ENCODE results near the gene TBC1D1.

Gene TBC1D1

GRCh38 chr4:38084877-38085711 is 194.2 kb downstream of the TBC1D1 start:
- no peak for DNase-seq

GRCh38 chr4:38085751-38086150 is 194.9 kb downstream of the TBC1D1 start:
- DNase-seq = no peak

- DNase-seq = no peak
Measured at GRCh38 chr4:38086151-38086848, 195.4 kb downstream of the TBC1D1 start.

GRCh38 chr4:38086849-38087226 is 196.0 kb downstream of the TBC1D1 start:
- no peak for DNase-seq

GRCh38 chr4:38088321-38088720 is 197.4 kb downstream of the TBC1D1 start:
- no peak for DNase-seq

GRCh38 chr4:38089961-38090360 is 199.1 kb downstream of the TBC1D1 start:
- DNase-seq = no peak

- no peak for DNase-seq
Measured at GRCh38 chr4:38090455-38091246, 199.8 kb downstream of the TBC1D1 start.

GRCh38 chr4:38091636-38092035 is 200.8 kb downstream of the TBC1D1 start:
- no peak for DNase-seq

GRCh38 chr4:38092701-38093100 is 201.8 kb downstream of the TBC1D1 start:
- DNase-seq = no peak

- no peak for DNase-seq
Measured at GRCh38 chr4:38094419-38094818, 203.5 kb downstream of the TBC1D1 start.

GRCh38 chr4:38095691-38096090 is 204.8 kb downstream of the TBC1D1 start:
- no peak for DNase-seq

- no peak for DNase-seq
Measured at GRCh38 chr4:38097818-38098217, 206.9 kb downstream of the TBC1D1 start.

GRCh38 chr4:38099020-38099600 is 208.2 kb downstream of the TBC1D1 start:
- no peak for DNase-seq

- DNase-seq = no peak
Measured at GRCh38 chr4:38099908-38100407, 209.1 kb downstream of the TBC1D1 start.

- DNase-seq = no peak
Measured at GRCh38 chr4:38100474-38101255, 209.8 kb downstream of the TBC1D1 start.

GRCh38 chr4:38101563-38101962 is 210.7 kb downstream of the TBC1D1 start:
- no peak for DNase-seq

- no peak for DNase-seq
Measured at GRCh38 chr4:38102957-38103588, 212.2 kb downstream of the TBC1D1 start.

- DNase-seq = no peak
Measured at GRCh38 chr4:38105475-38106220, 214.8 kb downstream of the TBC1D1 start.

- DNase-seq = no peak
Measured at GRCh38 chr4:38106311-38106710, 215.4 kb downstream of the TBC1D1 start.

GRCh38 chr4:38106886-38107514 is 216.1 kb downstream of the TBC1D1 start:
- DNase-seq = no peak

Measured in NCI-H1930 (cell line).